ENCODE data around the gene CRYBG2.
"Not testable (repeated sequence)": the region's sequence is repeated elsewhere in the genome, so short reads cannot be mapped to it uniquely, and the experiment has no call there.

Gene CRYBG2, protein sequence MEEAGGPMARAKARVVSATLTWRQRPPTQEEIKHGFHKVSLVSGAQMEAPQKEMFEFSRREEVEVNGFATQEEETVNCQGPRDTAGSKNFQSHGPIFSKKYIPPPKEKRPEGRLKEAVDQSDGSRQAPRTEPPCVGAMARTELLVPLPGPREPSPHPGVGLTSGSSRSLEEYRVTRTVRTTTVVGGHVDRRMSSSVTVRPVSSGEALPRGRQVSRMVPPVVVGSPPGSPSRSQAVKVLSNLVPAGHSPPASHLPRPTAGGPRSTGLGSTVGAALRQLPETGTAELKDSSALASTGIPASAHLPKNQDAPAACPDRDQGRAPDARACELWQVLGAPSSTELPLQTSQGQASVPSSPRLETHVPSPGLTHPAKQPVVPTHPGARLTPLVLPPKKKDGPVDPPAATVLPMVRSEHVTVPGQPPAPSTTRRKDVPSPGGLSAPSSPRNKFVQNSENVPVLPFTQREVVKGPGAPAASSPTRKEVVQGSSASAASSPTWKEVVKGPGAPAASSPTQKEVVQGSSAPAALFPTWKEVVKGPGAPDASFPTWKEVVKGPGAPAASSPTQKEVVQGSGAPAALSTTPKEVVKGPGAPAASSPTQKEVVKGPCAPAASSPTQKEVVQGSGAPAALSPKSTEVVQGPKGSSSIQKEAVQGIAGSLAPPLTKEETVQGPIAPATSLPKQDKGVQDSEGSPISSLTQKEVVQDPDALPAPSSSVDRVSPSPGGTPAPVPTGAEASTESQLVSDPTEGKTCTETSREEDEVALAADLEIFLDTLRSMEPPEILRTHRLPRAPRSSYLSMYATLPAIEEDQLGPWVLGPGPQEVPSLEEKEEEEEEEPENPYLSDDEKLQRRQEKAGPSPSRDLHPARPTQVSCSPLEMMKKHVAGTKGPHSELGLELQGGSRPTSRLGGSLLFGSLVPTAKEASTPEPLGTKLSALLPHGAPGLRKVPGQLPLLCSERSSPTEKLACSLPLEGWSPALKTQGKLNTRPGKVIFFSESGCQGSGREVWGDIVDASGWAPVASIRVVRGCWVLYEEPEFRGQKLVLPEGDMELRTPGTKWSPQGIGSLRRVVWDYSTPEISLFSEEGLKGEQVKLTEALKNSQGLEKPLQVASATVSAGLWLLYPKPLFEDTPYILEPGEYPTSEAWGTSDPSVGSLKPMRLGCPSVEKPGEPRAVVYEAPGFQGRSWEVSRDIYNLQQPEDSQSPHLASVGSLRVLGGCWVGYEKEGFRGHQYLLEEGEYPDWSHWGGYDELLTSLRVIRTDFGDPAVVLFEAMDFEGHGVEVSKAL (N-terminal part only)

DNA sequence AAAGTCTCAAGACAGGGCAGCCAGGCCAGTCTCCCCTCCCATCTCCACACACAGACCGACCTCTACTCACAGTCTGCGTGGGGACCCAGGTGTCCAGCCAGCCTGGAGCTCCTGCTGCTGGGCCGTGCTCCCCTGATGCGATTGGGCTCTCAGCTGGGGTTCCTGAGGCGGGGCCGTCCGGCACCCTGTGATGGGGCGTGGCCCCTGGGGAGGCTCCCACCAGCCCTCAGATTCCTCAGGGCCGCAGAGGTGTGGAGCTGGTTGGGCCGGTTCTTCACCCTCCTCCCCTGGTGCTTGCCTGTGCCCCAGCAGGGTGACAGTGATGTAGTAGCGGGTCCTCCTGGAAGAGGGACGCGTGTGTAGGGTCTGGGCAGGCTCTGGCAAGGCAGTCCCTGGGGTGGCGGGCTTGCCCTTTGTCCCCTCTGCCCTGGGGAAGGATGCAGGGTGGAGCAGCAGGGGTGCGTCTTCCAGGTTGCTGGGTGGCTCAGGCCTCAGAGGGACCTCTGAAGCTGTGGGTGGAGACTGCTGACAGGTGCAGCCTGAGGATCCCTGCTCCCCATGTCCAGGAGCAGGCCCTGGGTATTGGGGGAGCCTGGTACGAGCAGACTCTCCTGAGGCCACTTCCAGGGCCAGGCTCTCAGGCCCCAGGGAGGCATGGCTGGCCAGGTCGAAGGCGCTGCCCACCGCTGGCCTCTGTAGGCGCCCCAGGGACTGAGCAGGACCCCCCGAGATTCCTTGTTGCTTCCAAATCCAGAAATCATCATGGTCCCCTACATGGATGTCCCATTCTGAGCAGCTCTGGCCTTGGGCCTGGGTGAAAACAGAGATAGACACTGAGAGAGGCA lies at the start of gene CRYBG2:
TSS of gene CRYBG2 (minus strand) at position 155 of the 845 bp plus-strand sequence. CDS start 7,473 bp downstream, outside the sequence.
- DNase-seq: no peak

DNA sequence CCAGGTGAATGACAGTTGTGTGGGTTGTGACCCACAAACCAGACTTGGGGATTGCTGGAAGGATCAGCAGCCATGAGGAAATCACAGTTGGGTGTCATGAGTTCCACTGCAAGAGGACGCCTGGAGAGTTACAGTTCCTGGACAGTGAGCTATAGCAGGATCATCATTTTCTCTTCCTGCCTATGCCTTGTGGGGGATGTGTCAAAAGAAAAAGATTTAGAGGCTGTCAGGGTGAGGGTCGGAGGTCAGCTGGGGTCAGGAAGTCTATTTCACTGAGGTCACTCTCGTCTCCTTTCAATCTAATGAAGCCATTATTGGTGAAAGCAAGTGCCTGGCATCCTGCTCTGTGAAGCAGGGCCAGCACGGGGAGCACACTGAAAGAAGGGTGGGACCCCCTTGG lies 49.7 kb upstream of the CRYBG2 start:
- no peak for DNase-seq

DNA sequence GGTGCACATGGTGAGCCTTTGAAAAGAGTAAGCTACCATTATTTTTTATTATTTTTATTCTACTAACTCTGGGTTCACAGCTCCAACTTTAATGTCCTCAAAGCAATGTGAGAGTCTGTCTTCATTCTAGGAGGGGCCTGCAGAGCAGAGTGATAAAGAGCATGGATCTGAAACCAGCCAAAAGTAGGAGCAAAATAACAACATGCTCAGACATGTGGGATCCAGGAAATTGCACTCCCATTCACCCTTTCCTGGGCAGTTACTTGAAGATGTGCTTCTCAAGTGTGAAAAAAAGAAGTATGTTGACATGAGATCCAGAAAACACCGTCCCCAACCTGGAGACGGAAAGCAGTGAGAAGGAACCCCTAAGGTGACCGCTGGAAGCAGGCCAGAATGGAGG lies 48.0 kb upstream of the CRYBG2 start:
- DNase-seq: no peak

DNA sequence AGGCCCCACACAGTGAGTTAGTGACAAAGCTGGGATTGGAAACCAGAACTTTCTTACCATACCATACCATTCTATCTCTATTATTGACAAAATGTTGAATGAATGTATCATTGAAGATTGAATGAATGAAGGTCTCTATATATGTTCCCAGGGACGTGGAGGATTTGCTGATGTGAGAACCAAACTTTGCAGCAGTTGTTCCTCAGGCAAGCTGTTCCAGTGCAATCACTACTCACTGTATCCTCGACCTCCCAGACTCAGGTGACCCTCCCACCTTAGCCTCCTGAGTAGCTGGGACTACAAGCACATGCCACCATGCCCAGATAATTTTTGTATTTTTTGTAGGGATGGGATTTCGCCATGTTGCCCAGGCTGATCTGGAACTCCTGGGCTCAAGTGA lies 45.1 kb upstream of the CRYBG2 start:
- DNase-seq: no peak

DNA sequence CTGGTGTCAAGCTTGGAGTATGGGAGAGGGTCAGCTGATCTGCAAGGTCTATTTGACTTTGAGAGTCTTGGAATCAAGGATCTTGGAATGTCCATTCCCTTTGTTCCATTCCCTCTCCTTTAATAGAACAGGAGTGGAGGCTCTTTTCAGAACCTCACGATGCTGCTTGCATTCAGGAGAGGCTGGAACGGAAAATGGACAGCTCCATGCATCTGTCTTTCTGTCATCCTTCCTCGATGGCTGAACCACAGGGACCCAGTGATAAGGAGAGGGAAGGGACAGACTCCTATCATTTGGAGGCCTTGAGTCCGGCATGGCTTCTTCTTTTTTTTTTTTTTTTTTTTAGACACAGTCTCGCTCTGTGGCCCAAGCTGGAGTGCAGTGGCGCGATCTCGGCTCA lies 41.8 kb upstream of the CRYBG2 start:
- no peak for DNase-seq

DNA sequence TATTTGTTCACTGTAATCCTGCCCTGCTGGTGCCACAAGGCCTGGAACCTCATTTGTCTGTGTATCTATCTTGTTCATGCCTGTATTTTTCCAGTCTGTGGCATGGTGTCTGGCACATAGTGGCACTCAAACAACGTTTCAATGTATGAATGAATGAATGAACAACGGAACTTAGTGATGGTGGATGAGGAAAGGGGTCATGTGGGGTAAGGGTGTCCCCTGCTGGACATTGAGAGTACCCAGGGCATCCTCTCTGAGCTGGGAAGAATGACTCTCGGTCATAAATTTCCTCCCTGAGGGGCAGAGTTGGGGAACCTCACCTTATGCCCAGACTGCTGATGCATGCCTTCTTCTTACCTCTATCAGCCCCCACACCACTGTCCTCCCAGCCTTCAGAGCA lies 37.5 kb upstream of the CRYBG2 start:
- DNase-seq: peak; percentile 31 to 49

DNA sequence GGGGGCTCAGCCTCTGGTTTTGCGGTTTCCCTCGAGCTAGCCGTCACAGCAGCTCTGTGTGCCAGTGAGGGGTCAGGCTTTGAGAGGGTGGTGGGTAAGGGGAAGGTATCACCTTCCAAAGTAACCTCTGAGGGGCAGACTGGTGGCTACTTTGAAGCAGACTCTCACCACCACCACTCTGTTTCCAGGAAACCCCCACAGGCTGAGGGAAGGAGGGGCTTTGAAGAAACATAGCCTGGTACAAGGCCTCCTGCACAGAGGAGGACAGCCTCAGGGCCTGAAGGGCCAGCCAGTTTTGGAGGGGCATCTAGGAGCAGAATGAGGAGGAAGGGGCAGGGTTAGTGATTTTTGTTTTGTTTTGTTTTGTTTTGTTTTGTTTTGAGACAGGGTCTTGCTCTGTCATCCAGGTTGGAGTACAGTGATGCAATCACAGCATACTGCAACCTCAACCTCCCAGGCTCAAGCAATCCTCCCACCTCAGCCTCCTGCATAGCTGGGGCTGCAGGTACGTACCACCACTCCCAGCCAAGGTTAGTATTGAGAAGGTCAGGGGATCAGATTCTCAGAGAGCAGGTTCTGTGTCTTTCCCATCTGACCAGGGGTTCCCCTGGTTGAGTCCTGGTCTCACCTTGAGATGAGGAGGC lies 35.8 kb upstream of the CRYBG2 start:
- no peak for DNase-seq

DNA sequence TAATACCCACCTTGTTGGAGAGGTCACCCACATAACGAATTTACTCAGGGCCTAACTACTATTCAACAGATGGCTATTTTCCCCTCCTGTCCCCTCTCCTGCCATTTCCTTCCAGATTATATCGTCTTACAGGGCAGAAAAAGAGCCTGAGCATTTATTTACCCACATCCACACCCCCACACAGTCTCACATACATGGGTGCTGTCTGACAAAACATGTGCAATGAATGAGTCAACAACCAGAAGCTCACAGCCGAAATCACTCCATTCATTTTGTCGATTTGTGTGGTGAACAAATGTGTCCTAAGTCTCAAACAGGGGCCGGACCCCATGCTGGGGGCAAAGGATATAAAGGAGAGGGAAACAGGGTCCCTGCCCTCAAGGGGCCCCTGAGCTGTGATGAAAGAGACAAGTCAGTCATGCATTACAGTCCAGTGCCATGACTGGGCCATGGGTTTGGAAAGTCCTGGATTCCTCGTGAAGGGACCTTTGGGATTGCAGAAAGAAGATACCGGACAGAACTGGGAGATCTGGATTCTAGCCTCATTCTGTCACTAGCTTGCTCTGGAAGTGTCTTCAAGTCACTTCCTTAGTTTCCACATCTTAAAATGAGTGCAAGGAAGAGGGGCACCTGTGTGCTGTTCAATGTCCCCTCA lies 35.0 kb upstream of the CRYBG2 start:
- no peak for DNase-seq

DNA sequence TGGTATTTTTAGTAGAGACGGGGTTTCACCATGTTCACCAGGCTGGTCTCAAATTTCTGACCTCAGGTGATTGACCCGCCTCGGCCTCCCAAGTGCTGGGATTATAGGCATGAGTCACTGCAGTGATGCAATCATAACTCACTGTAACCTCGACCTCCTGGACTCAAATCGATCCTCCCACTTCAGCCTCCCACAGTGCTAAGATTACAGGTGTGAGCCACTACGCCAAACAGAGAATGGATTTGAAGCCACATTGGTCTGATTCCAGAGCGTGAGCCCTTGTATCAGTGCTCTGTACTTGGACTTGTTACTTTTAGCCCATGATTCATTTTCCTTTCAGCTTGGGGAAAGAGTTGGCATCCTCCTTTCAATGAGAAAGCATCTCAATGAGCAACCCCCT lies 33.5 kb upstream of the CRYBG2 start:
- DNase-seq: no peak

DNA sequence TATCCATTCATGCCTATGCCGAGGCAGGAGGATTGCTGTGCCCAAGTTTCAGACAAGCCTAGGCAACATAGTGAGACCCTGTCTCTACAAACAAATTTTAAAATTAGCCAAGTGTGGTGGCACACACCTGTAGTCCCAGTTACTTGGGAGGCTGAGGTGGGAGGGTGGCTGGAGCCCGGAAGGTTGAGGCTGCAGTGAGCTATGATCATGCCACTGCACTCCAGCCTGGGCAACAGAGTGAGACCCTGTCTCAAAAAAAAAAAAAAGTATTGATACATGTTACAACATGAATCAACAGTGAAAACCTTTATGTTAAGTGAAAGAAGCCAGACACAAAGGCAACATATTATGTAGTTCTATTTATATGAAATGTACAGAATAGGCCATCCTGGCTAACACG lies 31.1 kb upstream of the CRYBG2 start:
- not testable (repeated sequence) for DNase-seq

DNA sequence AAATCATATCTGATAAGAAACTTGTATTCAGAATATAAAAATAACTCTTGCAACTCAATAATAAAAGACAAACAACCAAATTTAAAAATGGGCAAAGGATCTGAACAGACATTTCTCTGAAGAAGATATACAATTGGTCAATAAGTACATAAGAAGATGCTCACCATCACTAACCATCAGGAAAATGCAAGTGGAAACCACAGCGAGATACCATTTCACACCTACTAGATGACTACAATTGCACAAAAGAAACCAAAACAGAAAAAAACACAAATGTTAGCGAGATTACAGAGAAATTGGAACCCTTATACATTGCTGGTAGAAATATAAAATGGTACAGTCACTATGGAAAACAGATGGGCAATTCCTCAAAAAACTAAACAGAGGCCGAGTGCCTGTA lies 30.1 kb upstream of the CRYBG2 start:
- no peak for DNase-seq

DNA sequence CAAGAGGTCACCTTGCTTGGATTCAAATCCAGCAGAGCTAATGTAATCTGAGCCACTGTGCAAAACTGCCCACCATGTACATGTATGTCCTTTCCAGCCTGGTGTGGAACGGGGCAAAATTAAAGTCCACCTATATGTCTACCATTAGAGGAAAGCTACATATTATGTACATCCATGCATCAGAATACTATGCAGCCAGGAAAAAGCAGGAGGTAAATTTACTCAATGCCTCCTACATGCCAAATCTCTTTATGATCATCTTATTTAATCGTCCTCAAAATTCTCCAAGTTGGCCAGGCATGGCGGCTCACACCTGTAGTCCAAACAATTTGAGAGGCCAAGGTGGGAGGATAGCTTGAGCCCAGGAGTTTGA lies 24.9 kb upstream of the CRYBG2 start:
- no peak for DNase-seq

DNA sequence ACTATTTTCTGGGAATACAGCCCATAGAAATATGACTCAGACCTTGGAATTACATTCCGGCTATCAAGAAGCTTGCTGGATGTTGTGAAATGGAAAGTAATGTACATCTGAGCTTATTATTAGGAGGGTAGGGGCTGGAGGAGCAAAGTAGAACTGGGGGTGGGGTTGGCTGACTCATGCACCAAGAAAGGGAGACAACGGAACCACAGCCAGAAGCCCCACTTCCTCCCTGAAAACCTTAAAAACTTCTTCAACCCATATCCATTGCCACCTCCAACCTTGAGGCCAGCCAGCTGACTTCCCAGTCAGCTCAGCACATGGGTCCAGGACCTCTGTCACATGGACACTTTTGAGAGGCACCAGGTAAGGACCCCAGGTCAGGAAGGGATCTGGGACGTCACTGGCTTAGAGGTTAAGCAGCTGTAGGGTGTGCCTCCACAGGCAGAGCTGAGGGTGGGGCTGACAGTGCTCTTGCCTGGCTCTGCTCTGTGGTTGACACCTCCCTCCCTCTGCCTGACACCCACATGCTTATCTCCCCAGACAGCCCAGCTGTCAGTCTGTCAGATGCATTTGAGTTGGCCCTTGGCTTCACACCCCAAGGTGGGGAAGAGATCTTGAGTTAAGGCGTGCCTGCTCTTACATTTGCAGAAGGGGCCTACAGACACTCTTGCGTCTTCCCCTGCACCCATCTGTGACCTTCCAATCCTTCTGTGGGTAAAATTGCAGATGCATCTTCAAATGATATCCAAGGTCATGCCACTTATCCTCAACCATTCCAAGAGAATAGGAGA lies 24.4 kb upstream of the CRYBG2 start:
- peak; percentile 55 to 64 for DNase-seq

DNA sequence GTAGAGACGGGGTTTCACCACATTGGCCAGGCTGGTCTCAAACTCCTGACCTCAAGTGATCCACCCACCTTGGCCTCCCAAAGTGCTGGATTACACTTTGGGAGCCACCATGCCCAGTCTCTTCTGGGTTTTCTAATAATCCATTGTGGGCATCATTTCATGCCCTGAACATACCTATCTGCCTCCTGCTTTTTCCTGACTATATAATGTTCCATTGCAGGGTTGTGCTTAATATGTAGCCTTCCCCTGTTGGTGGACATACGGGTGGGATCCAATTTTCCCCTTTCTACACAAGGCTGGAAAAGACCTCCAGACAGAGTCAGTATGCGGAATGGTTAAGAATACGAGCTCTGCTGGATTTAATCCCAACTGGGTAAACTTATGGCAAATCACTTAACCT lies 22.1 kb upstream of the CRYBG2 start:
- DNase-seq: no peak

DNA sequence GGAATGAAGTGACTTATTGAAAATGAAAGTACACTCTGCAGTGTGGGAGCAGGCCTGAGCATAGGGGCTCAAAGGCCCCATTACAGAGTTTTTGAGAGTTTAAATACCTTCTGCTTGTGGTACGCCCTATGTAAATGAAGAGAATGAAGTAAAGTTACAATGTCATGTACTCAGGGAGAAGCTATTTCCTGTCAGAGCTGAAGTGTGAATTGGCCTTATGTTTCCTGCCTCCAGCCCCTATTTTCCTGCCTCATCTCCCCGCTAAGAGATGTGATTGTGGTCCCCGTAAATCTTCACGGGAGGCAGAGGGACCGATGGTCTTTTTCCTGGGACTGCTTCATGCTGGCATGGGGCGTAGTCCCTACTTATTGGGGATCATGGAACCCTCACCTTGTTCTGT lies 21.2 kb upstream of the CRYBG2 start:
- DNase-seq: no peak

DNA sequence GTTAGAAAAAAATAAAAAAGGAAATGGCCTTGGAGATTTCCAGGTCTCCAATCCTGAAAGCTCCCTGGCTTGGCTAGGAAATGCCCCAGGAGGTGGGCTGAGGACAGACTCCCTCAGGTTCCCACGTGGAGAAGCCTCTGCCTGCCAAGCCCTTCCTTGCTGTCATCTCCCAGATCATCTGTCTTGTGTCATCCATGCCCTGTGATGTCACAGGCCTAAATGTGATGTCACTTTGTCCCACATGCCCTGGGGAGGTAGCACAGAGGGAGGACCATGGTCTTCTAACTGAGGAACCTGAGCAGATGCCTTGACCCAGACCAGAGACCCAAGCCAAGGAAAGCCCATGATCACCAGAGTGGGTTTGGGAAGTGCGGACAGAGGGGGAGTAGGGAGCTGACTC lies 20.4 kb upstream of the CRYBG2 start:
- DNase-seq: not testable (repeated sequence)

DNA sequence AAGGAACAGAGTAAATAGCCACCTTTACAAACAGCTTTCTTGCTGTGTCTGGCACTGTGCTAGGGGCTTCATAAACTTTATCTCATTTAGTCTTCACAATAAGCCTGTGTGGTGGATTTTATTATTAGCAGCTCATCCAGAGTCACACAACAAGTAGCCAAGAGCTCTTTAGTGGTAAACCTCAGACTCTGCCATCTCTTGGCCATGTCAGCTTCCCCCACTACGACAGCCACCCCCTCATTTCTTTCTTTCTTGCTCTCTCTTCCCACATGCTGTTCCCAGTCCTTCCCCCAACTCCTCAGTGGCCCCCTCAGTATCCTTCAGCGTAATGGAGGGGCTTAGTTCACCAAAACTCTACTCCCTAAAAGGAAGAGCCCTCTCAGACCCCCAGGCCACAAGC lies 19.9 kb upstream of the CRYBG2 start:
- DNase-seq: no peak

DNA sequence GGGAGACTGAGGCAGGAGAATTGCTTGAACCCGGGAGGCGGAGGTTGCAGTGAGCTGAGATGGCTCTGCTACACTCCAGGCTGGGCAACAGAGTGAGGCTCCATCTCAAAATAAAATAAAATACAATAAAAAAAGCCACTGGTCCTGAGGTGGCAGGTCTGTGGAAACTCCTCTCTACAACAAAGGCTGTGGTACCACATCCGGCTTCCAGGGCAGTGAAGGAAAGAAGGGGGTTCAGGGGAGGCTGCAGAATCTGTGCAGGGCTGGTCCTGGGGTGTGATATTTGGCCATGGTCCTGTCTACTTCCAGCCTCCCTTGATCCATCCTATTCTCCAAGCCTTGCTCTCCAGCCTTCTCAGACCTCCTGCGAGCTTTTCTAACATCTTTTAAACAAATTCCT lies 19.4 kb upstream of the CRYBG2 start:
- DNase-seq: peak in 1 of 2 experiments; percentile 30

DNA sequence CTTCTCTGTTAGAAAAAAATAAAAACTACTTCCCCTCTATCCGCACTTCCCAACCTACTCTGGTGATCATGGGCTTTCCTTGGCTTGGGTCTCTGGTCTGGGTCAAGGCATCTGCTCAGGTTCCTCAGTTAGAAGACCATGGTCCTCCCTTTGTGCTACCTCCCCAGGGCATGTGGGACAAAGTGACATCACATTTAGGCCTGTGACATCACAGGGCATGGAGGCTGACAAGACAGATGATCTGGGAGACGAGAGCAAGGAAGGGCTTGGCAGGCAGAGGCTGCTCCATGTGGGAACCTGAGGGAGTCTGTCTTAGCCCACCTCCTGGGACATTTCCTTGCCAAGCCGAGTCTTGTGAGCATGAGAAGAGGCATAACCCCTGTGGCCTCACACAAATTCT lies 18.7 kb upstream of the CRYBG2 start, which contains the start of gene ZNF683:
TSS of gene ZNF683 (minus strand) at position 140 of the 400 bp plus-strand sequence. CDS start 4,179 bp downstream, outside the sequence.
- DNase-seq: not testable (repeated sequence)

DNA sequence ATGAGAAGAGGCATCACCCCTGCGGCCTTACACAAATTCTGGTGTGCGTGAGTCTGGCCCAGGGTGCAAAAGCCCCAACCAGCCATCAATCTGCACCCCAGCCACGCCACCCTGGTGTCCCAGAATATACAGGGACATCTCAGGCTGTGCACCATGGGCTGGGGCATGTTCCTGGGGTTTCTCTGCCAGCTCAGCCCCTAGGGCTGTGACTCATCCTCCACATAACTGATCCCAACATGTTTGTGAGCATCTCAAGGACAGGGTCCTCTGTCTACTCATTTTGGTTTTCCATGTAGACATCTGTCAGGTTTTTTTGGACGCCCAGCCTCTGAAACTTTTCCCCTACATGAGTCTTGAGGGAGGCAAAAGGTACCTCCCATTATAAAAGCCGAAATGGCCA lies 18.1 kb upstream of the CRYBG2 start:
- no peak for DNase-seq

All from activated CD4-positive, alpha-beta T cell treated with anti-CD3 and anti-CD28 coated beads, Interleukin-2, amount 50 U/mL, for 48 hours (primary cell).